GM21447 (cell line): Measurements from ENCODE around the gene NYNRIN.
A peak's percentile ranks its signal among the peaks of the same experiment; 100 is the strongest.
"Not testable (repeated sequence)": the region's sequence is repeated elsewhere in the genome, so short reads cannot be mapped to it uniquely, and the experiment has no call there.

Experiments
- ATAC-seq: cut with Tn5 transposase; IDR thresholded peaks from one replicate; pipeline ENCODE4 v1.9.1; 2021; ENCODE audit not compliant: unreplicated experiment

The NYNRIN gene

DNA sequence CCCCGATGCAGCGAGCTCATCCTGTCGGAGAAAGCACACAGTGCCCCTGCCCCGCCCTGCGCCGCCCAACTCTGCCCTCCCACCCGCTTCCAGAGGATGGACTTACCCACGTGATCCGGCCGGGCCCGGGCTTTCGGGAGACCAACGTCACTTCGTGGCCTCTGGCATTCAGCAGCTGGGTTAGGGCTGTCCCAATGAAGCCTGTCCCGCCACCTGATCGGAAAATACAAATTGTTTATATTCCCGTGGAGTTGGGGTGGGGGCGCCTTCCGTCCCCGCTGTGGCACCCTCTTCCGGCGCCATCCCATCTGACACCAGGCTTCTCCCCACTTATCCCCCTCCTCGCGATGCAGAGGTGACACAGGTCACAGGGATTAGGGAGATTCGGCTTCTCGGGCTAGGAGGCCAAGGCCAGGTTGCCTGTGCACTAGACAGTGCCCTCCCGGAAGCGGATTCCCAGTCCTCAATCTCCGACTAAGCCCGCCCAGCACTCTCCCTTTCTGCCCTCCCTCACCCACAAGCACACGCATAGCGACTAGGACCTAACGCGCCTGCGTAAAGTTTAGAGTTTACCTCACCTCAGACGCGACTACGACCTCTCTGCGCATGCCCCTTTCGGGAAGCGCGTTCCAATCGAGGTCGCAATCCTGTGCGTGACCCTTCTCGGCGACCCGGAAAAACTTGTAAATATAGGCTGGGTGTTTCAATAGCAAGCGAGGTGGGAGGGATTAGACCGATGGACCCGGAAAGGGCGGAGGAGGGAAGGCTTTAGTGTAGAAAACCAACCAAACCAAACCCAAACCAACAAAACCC is 43.6 kb downstream of the NYNRIN start, which contains the start of gene SDR39U1:
SDR39U1 (minus strand) TSS at position 537 of the 813 bp plus-strand sequence; CDS start at position 530, 7 bp downstream.
- peak; percentile 91 for ATAC-seq

DNA sequence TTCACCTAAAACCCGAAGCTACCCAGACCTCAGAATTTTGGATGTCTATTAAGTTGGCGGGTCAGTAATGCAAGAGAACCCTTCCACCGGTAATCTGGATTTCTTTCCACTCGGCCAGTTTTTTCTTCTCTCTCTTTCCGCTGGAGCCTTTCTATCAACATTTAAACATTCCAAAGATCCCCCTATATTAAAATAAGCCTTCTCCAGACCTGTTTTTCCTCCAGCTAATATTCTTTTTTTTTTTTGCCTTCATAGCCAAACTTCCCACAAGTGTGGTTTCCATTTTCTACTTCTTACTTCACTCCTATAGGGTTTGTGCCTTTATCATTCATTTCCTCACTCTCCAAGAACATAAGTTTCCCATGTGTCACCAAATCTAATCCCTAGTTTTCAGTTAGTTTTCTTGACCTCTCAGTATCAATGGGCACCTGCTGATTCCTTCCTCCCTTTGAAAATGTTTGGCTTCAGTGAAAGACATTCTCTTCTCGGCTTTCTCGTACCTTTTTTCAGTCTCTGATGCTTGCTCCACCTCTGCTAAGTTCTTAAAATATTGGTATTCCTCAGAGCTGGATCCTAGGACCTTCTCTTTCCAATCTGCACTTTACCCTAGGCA is 44.4 kb downstream of the NYNRIN start:
- ATAC-seq, result no peak

DNA sequence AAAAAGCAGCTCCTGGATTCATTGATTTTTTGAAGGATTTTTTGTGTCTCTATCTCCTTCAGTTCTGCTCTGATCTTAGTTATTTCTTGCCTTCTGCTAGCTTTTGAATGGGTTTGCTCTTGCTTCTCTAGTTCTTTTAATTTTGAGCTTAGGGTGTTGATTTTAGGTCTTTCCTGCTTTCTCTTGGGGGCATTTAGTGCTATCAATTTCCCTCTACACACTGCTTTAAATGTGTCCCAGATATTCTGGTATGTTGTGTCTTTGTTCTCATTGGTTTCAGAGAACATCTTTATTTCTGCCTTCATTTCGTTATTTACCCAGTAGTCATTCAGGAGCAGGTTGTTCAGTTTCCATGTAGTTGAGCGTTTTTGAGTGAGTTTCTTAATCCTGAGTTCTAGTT is 52.0 kb downstream of the NYNRIN start:
- not testable (repeated sequence) for ATAC-seq

DNA sequence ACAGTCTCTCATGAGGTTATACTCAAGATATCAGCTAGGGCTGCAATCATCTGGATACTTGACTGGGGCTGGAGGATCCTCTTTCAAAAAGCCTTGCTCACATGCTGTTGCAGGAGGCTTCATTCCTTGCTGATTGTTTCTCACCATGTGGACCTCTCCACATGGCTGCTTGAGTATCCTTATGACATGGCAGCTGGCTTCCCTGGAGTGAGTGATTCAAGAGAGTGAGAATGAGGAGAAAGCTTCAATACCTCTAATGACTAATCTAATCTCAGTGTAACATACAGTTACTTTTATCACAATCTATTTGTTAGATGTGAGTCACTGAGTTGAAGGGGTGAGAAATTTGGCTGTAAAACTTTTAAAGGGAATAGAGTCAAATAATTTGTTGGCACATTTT is 58.2 kb downstream of the NYNRIN start:
- ATAC-seq, result no peak

DNA sequence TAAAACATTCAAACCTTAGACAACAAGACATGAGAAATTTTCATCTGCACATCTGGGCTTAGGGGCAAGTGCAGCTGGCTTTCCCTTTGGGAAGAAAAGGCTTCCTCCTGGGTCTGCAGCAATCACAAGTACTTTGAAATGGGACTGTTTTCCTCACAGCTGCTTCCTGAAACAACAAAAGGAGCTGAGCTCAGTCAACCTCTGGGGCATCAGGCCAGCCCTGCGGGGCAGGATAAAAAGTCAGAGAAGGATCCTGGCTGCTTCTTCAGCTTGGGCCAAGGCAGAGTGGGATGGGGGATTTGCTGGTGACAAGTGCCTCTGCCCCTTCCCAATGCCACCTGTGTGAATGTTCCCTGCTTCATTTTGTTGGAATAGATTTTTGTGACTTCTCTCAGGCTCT is 59.9 kb downstream of the NYNRIN start:
- ATAC-seq, result no peak

DNA sequence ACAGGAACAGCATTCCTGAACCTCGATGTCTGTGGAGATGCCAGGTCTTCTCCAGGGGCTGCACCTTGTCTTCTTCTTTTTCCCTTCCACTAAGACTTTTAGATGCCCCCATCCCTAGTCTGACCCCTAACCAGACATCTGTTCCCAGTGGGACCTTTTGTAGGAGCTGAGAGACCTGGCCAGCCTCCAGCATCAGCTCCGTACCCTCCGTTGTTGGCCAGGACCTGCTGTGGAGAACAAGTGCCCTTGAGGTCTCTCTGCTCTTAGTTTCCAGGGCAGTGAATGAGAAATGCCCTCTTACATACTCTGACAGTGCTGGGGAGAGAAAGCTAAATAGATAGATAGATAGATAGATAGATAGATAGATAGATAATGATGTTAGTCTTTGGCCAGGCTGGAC is 60.5 kb downstream of the NYNRIN start:
- no peak for ATAC-seq

DNA sequence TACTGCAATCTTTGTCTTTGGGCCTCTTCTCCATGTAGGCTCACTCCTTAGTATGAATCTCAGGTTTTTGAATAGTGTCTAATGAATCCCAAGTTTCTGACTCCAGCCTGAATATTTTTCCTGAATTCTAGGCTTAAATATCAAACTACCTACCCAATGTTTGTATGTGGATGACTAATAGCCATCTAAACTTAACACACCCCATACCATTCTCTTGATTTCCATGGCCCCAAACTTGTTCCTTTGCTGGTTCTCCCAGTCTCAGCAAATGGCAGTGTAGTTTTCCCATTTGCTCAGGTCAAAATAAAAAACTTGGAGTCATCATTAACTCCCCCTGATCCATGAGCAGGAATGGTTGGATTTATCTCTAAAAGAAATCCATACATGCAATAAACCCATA is 62.5 kb downstream of the NYNRIN start:
- no peak for ATAC-seq

DNA sequence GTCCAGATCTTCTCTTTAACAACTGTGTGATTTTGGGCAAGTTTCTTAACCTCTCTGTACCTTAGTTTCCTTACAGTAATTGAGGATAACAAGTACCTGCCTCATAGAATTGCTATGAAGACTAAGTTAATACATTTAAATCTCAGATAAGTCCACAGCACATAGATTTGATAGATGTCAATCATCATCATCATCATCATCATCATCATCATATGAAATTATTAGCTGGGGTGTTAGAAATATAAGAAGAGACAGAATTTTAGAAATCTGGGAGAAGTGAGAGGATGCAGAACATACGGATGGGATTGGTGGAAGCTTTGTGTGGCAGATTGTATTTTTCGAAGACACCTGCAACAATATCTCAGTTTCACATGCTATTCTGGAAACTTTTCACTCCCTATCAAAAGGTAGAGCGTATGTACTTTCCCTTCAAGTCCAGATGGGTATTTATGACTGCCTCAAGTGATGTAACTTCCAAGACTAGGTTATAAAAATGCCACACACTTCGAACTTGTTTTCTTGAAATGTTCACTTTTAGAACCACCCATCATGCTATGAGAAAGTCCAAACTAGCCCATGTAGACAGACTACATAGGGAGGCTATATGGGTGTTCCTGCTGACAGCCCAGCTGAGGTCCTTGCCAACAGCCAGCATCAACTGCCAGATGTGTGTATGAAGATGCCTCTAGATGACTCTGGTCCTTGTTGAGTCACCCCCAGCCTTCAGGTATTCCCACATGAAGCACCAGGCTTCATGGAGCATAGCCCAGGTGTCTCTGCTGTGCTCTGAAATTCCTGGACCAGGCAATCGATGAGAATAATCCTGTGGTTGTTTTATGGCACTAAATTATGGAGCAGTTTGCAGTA is 64.4 kb downstream of the NYNRIN start:
- ATAC-seq, result no peak

DNA sequence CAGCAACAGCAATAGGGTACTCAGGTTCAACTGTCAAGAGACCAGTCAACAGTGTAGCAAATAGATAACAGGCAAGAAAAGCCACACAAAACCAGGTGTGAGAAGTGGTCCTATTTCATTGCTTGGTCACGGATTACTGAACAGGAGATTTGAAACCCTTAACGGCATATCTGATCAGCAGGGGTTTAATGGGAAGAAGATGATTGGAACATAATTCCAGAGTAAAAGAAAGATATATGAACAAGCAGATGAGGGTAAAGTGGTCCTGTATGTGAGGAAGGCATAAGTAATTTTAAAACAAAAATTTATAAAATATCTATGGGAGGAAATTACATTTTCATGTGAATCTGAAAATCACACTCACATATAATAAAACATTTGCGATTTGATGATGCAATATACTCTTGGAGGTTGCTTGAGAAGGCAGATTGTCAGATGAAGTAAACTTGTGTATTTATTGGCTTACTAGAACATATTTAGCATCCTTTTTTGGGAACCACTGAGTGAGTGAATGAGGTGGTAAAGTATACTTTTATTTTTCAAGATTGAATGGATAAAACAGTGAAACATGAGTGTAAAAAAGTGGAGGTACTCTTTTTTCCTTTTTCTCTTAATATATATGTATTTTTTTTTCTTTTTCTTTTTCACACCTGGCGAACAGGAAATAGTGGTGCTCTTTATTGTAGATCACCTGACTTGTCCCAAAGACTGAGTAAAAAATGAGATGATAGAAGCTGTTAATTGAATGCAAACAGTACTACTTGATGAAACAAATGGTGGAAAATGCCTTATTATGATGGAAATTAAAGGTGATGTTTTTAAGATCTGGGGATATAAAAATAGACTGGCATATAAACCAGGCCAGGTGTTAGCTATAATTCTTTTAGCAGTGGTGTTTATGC is 65.3 kb downstream of the NYNRIN start:
- no peak for ATAC-seq

DNA sequence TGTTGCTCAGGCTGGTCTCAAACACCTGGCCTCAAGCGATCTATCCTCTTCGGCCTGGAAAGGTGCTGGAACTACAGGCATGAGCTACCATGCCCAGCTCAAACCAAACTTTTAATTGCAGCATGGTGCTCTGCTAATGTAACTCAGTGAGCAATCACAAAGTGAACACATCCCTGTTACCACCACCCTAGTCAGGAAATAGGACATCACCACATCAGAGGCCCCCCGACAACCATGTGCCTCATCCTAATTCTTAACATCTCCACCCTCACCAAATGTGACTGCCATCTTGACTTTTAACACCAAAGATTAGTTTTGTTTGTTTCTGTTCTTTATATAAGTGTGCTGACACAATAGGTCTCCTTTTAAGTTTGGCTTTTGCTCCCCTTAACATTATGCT is 66.6 kb downstream of the NYNRIN start:
- ATAC-seq, result no peak

DNA sequence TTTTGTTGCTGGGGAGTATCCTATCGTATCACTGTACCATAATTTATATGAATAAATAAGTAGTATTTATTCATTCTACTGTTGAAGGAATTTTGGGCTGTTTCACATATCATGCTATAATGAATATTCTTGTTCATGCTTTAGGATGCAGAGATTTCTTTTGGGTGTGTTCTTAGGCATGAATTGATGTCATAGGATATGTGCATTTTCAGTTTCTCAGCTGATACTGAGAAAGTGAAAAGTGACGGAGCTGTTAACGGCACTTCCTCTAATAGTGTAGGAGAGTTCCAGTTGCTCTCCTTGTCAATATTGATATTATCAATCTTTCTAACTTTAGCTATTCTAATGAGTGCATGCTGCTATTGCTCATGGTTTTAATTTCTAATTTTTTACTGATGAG is 67.0 kb downstream of the NYNRIN start:
- ATAC-seq, result no peak
